Stimulated activated CD8-positive, alpha-beta memory T cell treated with anti-CD3 and anti-CD28 coated beads, Interleukin-12 subunit alpha, Interleukin-12 subunit beta, amount 100 ng/mL, for 4 hours (primary cell): ENCODE measurements around the gene NAA10.
A peak's percentile ranks its signal among the peaks of the same experiment; 100 is the strongest.

Source experiments
- DNase-seq: peaks from one replicate; pipeline ENCODE4 v3.0.0-alpha.2; 2020; ENCODE audit warnings: low read depth

NAA10 gene

GRCh38 chrX:153927922-153928760, 6.7 kb downstream of the NAA10 start:
- DNase-seq = peak; percentile 93

GRCh38 chrX:153927672-153927921, 7.2 kb downstream of the NAA10 start:
- no peak for DNase-seq

DNA sequence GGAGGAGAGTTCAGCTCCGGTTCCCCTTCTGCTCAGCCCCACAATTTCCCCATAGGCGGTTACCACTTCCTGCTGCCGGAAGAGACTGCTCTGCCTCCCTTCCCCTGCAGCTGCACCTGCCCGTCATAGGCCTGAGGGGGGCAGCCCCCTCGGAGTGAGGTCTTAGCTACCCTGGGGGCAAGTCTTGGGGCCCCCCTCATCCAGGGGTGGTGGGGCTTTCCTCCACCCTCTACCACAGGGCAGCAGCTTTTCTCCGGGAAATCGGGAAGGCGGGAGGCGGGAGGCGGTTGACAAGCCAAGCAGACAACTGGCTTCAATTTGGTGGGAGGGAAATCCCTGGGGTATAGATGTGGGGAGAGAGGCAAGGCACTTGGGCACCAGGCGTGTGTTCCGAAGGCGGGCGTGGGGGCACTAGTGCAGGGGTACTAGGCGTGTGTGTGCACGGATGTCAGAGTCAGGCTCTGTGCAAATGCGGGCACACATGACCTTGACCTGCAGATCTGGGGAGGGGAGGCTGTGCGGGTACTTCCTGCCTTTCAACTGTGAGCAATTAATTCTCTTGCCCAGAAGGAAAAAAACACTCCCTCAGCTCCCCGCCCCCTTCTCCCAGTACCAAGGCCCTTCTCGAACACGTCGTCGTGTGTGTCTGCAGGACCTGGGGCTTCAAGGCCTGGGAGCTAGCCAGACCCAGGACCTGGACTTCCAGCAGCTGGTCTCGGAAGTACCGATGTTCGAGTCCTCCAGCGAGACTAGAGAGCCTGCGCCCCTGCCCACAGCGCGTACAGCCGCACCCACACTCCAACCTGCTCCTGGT, 7.8 kb downstream of the NAA10 start:
- peak; percentile 63 for DNase-seq

- no peak for DNase-seq
Measured at GRCh38 chrX:153926552-153926857, 8.3 kb downstream of the NAA10 start.

GRCh38 chrX:153925739-153926551, 8.9 kb downstream of the NAA10 start, which contains the start of gene ARHGAP4:
Gene ARHGAP4 (minus strand): TSS chrX:153926264. CDS start chrX:153926202, 62 bp downstream.
- DNase-seq = peak; percentile 49

- no peak for DNase-seq
Measured at GRCh38 chrX:153925387-153925738, 9.5 kb downstream of the NAA10 start.

- no peak for DNase-seq
Measured at GRCh38 chrX:153924149-153924861, 10.5 kb downstream of the NAA10 start.

- DNase-seq = no peak
Measured at GRCh38 chrX:153922932-153923857, 11.6 kb downstream of the NAA10 start.

- no peak for DNase-seq
Measured at GRCh38 chrX:153921511-153922446, 13.1 kb downstream of the NAA10 start.

DNA sequence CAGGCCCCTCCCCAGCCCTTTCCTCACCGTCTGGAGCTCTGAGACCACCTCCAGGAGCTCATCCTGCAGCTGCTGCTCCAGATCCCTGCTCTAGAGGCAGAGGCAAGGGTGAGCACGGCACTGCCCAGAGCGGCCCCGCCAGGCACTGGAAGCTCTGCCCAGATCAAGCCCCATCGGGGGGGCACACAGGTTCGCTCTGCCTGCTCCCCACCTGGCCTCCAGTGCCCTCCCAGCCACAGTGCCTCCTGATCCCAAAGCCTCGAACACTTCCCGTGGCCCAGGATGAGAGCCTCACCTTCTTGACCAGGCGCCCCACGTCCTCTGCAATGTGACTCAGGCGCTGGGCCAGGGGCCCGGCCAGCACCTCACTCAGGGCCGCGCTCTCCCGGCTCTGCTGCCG, 13.8 kb downstream of the NAA10 start:
- DNase-seq = no peak

DNA sequence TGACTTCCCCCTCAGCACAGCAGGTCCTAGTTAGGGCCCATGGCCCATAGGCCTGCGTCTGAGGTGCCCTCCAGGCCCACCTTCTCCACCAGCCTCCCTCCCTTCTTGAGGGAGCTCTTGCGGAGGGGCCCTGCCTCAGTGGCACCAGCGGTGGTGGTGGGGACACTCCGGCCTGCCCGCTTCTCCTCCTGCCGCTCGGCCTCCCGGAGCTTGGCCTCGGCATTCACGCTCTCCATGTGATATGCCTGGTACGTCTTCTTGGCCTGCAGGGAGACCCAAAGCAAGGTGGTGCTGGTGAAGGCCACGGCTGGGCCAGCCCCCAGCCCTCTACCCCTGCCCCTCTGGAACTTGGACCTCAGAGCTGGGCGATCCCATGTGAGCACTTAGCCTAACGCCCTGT, 14.3 kb downstream of the NAA10 start:
- no peak for DNase-seq

GRCh38 chrX:153919281-153919680, 15.6 kb downstream of the NAA10 start:
- no peak for DNase-seq

- no peak for DNase-seq
Measured at GRCh38 chrX:153917869-153918268, 17.0 kb downstream of the NAA10 start.

GRCh38 chrX:153913701-153914100, 21.1 kb downstream of the NAA10 start:
- no peak for DNase-seq

DNA sequence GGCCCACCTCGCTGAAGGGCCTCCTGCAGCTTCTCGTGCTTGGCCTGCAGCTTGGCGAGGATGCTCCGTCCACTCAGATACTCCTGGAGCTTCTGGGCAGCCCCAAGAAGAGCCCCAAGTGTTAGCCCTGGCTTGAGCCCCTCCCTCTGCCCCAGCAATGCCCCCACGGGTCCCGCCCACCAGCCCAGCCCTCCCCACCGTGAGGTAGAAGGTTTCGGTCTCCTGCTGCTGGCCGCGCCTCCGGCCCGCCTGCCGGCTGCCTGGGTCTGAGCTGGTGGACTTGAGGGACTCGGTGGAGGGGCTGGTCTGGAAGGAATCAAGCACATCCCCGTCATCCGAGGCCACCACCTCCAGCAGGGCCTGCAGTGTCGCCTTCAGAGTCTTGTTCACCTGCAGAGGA, 21.6 kb downstream of the NAA10 start:
- DNase-seq = no peak

GRCh38 chrX:153911798-153912197, 23.0 kb downstream of the NAA10 start:
- no peak for DNase-seq

- DNase-seq = no peak
Measured at GRCh38 chrX:153910446-153910845, 24.4 kb downstream of the NAA10 start.

GRCh38 chrX:153909980-153910360, 24.9 kb downstream of the NAA10 start:
- DNase-seq = no peak

DNA sequence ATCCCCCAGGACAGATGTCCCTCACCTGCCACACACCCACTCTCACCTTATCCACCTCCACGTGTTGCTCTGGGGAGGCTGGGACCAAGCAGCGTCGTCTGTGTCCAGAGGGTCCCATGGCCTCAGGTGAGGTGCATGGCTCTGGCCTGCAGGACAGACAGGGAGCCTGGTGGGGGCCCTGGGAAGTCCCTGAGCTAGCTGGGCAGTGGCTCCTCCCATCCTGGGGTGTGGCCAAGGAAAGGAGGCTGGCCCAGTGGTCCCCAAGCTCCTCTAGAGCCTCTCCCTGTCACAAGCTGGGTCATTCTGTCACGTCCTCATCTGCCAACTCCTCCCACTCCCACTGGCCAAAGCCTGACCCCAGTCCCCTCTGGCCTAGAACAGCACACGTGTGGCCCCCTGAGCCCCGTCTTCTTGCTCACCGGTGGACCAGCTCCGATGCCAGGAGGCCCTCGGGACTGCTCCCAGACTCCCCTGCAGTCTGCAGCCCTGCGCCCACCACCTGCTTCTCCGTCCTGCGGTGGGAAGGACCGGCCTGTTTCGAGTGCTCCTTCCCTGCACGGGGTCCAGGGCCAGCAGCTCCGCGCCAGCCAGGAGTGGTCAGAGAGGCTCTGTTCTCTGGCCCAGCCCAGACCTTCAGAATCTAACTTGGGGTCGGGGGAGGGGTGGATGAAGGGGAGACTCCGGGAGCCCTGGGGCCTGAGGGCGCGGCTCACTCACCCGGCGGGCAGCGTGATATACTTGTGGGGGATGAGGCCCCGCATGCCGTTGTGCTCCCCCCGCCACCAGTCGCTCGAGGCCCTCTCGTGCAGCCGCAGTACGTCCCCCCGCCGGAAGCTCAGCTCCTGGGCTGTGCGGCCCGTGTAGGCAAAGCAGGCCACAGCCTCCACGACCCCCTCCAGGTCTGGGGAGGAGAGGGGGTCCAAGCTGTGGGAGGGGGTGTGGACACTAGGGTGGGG, 25.5 kb downstream of the NAA10 start:
- no peak for DNase-seq
